HepG2 (cell line): ENCODE measurements around the gene RRAD. TPM values are rescaled to one million over a fixed set of nuclear protein-coding genes. Genes with fewer than 3 reads are reported as not detected.
A peak's percentile ranks its signal among the peaks of the same experiment; 100 is the strongest.

Source experiments
- ATAC-seq: fragments of 200-7000 bp; cut with Tn5 transposase; 3 replicates; pipeline ENCODE4 v1.9.1; 2020; ENCODE audit warnings: mild to moderate bottlenecking, moderate library complexity
- BruUV-seq: library from RNA; stranded (reverse); fragments of 400-500 nt; replicated peaks from 2 replicates; lab custom pipeline; 2021; lab: Mats Ljungman, UMichigan
- CTCF ChIA-PET: fragments of 300-600 bp; formaldehyde crosslinking; extraction: SDS; loops from one replicate; lab custom pipeline; 2021; ENCODE audit warnings: low total read pairs, inconsistent platforms, low intra/inter-chr PET ratio; lab: Yijun Ruan, JAX
- POLR2A ChIA-PET: fragments of 350-600 bp; sonication (Branson Sonifier 250); formaldehyde crosslinking; loops from one replicate; lab custom pipeline; 2020; ENCODE audit warnings: antibody characterized with exemption, inconsistent platforms; lab: Yijun Ruan, JAX
- DNase-seq: peaks from one replicate; pipeline ENCODE4 v3.0.0-alpha.2; 2015; ENCODE audit warnings: low spot score
- FAIRE-seq: peaks from 3 replicates; lab custom pipeline; 2011; peaks lifted over from hg19 to GRCh38; lab: Jason Lieb, UNC
- H2AFZ ChIP-seq: one replicate; pipeline ENCODE4 v1.6.1; 2011; ENCODE audit warnings: low read length, inconsistent platforms
- H3K27ac ChIP-seq: fragments of 300-600 bp; 3 replicates; pipeline ENCODE4 v1.8.0; 2011; ENCODE audit warnings: mixed run types, mild to moderate bottlenecking, mixed read lengths, low read length, inconsistent platforms; ENCODE audit not compliant: insufficient read depth; ENCODE audit errors: extremely low read length
- H3K27me3 ChIP-seq, 2 experiments: fragments of 200-600 bp in 1 of 2; 2 replicates in 1 of 2; 3 replicates in 1 of 2; pipeline versions ENCODE4 v1.6.0 to v1.8.0; 2011; ENCODE audit warnings: low read length in 2 of 2, mild to moderate bottlenecking in 2 of 2, moderate library complexity in 2 of 2, inconsistent platforms in 1 of 2; ENCODE audit not compliant: insufficient read depth in 2 of 2, control insufficient read depth in 1 of 2
- H3K36me3 ChIP-seq, 2 experiments: fragments of 200-600 bp in 1 of 2; replicated peaks in 1 of 2; 2 replicates in 1 of 2; 3 replicates in 1 of 2; pipeline versions ENCODE4 v1.5.1 to v1.8.0; 2011; ENCODE audit warnings: low read length in 2 of 2, inconsistent platforms in 1 of 2; ENCODE audit not compliant: insufficient read depth in 2 of 2, control insufficient read depth in 1 of 2
- H3K4me1 ChIP-seq: 2 replicates; pipeline ENCODE4 v1.5.1; 2012; ENCODE audit warnings: low read length, inconsistent platforms; ENCODE audit not compliant: insufficient read depth
- H3K4me2 ChIP-seq: 2 replicates; pipeline ENCODE4 v1.6.0; 2011; ENCODE audit warnings: low read depth, low read length, inconsistent platforms
- H3K4me3 ChIP-seq, 3 experiments: fragments of 200-600 bp in 1 of 3; sonication (generic), shearing (Covaris generic) in 1 of 3; replicated peaks in 1 of 3; 2 replicates each; pipeline ENCODE4 v1.5.1; 2011 to 2016; ENCODE audit warnings: low read length in 3 of 3, inconsistent platforms in 2 of 3, low read depth in 2 of 3, mild to moderate bottlenecking in 2 of 3, control low read depth in 1 of 3, mixed read lengths in 1 of 3; ENCODE audit not compliant: insufficient read depth in 1 of 3
- H3K79me2 ChIP-seq: one replicate; pipeline ENCODE4 v1.6.1; 2011; ENCODE audit warnings: low read length, inconsistent platforms; ENCODE audit not compliant: insufficient read depth
- H3K9ac ChIP-seq: 2 replicates; pipeline ENCODE4 v1.6.0; 2011; ENCODE audit warnings: mild to moderate bottlenecking, low read depth, low read length, inconsistent platforms; ENCODE audit not compliant: insufficient read depth
- H3K9me3 ChIP-seq: 2 replicates; pipeline ENCODE4 v1.5.1; 2012; ENCODE audit warnings: mild to moderate bottlenecking, low read length
- H4K20me1 ChIP-seq: 2 replicates; pipeline ENCODE4 v1.6.0; 2011; ENCODE audit warnings: inconsistent platforms, mild to moderate bottlenecking, low read length, moderate library complexity; ENCODE audit not compliant: insufficient read depth
- MATR3 ChIP-seq: sonication (generic); formaldehyde crosslinking; IDR thresholded peaks from 2 replicates; pipeline ENCODE4 v1.4.0; 2020; ENCODE audit warnings: missing genetic modification reagents
- RCOR2 ChIP-seq: IDR thresholded peaks from 2 replicates; pipeline ENCODE4 v1.6.1; 2016; ENCODE audit warnings: missing biosample characterization, missing genetic modification reagents
- SMC3 ChIP-seq: IDR thresholded peaks from 2 replicates; pipeline ENCODE4 v1.6.1; 2011; ENCODE audit warnings: low read length, improper control_type of control experiment
- SP4 ChIP-seq: sonication (generic); formaldehyde crosslinking; IDR thresholded peaks from 2 replicates; pipeline ENCODE4 v1.8.1; 2023; ENCODE audit warnings: mild to moderate bottlenecking, missing genetic modification reagents
- ZNF274 ChIP-seq: sonication (generic); formaldehyde crosslinking; IDR thresholded peaks from 2 replicates; pipeline ENCODE4 v1.5.1; 2020; ENCODE audit warnings: mild to moderate bottlenecking, missing genetic modification reagents
- ZNF501 ChIP-seq: sonication (generic); formaldehyde crosslinking; IDR thresholded peaks from 2 replicates; pipeline ENCODE4 v1.5.1; 2020; ENCODE audit warnings: mild to moderate bottlenecking, moderate library complexity, missing genetic modification reagents
- ZNF512B ChIP-seq: sonication (generic); formaldehyde crosslinking; IDR thresholded peaks from 2 replicates; pipeline ENCODE4 v1.5.1; 2020; ENCODE audit warnings: missing genetic modification reagents, mild to moderate bottlenecking, borderline replicate concordance
- ZNF768 ChIP-seq: sonication (generic); formaldehyde crosslinking; IDR thresholded peaks from 2 replicates; pipeline ENCODE4 v1.4.0; 2020; ENCODE audit warnings: missing genetic modification reagents
- ZNF772 ChIP-seq: sonication (generic); formaldehyde crosslinking; IDR thresholded peaks from 2 replicates; pipeline ENCODE4 v1.5.0; 2020; ENCODE audit warnings: mild to moderate bottlenecking, missing genetic modification reagents
- WGBS: methylation state at CpG from one replicate; pipeline ENCODE4 v1.1.6; 2017; ENCODE audit warnings: low lambda C conversion rate; 5-methylcytosine and 5-hydroxymethylcytosine counted together
- in situ Hi-C: cut with HindIII; loops from 2 replicates; pipeline ENCODE4 v1.10.0; 2017; ENCODE audit warnings: low pct_unique_long_range_greater_than_20kb; ENCODE audit not compliant: extremely low pct_ligation_motif_present
- intact Hi-C: fragments of 100-400 bp; cut with micrococcal nuclease; formaldehyde crosslinking; loops from one replicate; pipeline ENCODE4 v1.10.0; 2022; ENCODE audit not compliant: unreplicated experiment
- polyA plus RNA-seq, 8 experiments: library from polyadenylated mRNA; depleted of rRNA in 3 of 8; stranded (reverse) in 7 of 8; unstranded in 1 of 8; fragments of >200 nt; fragmentation: Illumina TruSeq in 4 of 8; extraction: Trizol in 4 of 8; gene quantifications; 2 replicates each; pipeline versions ENCODE4 v1.2.1 to v1.2.3, GENCODE V29; 2011 to 2016; ENCODE audit warnings: low read depth in 4 of 8, missing spikeins in 1 of 8, mixed read lengths in 1 of 8; ENCODE audit not compliant: insufficient read depth in 1 of 8
- total RNA-seq, 5 experiments: library from RNA; depleted of rRNA; stranded (reverse); fragments of >200 nt; fragmentation: Illumina TruSeq; extraction: Trizol; gene quantifications; 2 replicates each; pipeline ENCODE4 v1.2.3, GENCODE V29; 2016; ENCODE audit warnings: low read depth in 1 of 5
- TF ChIP-seq, protein P1 (sequence below): sonication (generic); formaldehyde crosslinking; IDR thresholded peaks from 2 replicates; pipeline ENCODE4 v1.8.0; 2022; ENCODE audit warnings: mild to moderate bottlenecking, missing genetic modification reagents
- TF ChIP-seq, protein P2 (sequence below): sonication (generic); formaldehyde crosslinking; conservative IDR thresholded peaks from 2 replicates; pipeline ENCODE4 v1.4.0; 2020; ENCODE audit warnings: missing genetic modification reagents

RRAD gene
- total and polyA plus RNA-seq, 2 of the 13 experiments (the other 11 are each of a cell fraction or from before 2014, with no cell fraction given), result 0.80 to 1.1 TPM

DNA sequence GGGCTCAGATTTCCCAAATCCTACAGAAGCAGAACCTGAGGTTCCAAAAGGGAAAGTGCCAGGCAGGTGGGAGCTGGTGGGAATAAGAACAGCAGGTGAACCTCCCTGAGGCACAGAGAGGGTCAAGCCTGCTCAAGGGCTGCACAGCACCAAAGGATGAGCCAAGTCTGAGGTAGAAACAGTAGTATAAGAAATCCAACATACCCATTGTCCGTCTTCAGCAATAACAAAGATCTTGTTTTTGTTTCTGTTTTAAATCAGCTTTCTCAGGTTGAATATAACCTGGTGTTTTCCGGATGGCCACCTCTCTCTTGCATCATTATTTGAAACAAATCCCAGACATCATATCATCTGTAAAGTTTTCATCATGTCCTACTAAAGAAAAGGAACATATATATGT, 25.1 kb upstream of the RRAD start:
- no peaks in the 10 kb centered on the region for H3K36me3 ChIP-seq
- POLR2A ChIA-PET, result no interaction called here
- H3K4me2 ChIP-seq, result no peak overlapping the region
- H2AFZ ChIP-seq, result no peak overlapping the region
- WGBS, result 71% methylated on average over 2 of the region's 2 CpGs
- DNase-seq, result no peak
- no peaks in the 10 kb centered on the region for H3K79me2 ChIP-seq
- no peak overlapping the region for H3K4me3 ChIP-seq
- H3K9ac ChIP-seq, result no peak overlapping the region
- in situ Hi-C loops (no loop called here), intact Hi-C loops (loop anchor here (10.0 kb wide), 1 partner anchor 64 kb away; no protein-coding TSS in a partner anchor)
- peaks cover 4 to 24% of the 10 kb centered on the region in 2 experiments; a peak in 4 of 5 replicates for H3K27me3 ChIP-seq
- no TSS peak for BruUV-seq
- CTCF ChIA-PET, result interaction anchor here (1.1 kb wide), 1 partner anchor 27 kb away, joined by 3 read pairs; no protein-coding TSS in a partner anchor
- FAIRE-seq, result no peak
- no peak for ATAC-seq
- 0 out of 2 replicates have a peak, but pooled peaks cover 5% of the 10 kb centered on the region for H3K9me3 ChIP-seq
- TF ChIP-seq ZNF768 (peak; percentile 92), MATR3 (CRISPR knock-in tag) (no peak)
- TF ChIP-seq, all 625 proteins: peak for 1
- no peak overlapping the region for H3K27ac ChIP-seq
- peaks cover 63% of the 10 kb centered on the region for H3K4me1 ChIP-seq
- H4K20me1 ChIP-seq, result no peaks in the 10 kb centered on the region

DNA sequence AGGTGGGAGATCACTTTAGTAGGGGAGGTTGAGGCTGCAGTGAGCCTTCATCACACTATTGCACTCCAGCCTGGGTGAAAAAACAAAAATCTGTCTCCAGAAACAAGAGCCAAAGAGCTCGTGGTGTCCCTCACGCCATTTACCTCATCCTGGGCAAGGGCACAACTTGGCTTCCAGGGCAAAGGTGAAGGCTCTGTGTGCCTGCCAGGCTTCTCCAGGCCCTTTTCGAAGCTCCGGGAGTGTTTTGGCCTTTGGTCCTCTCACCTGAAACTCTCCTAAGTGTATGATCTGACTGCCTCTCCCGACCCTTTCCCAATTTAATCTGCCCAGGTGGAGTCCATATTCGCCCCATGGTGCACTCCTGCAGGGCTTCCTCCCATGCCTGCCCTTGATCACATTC, 24.1 kb upstream of the RRAD start:
- no peak overlapping the region for H3K27ac ChIP-seq
- no peak overlapping the region for H3K9ac ChIP-seq
- DNase-seq (no peak), ATAC-seq (no peak), FAIRE-seq (no peak)
- 31% methylated on average over 6 of the region's 6 CpGs for WGBS
- 0 out of 2 replicates have a peak, but pooled peaks cover 5% of the 10 kb centered on the region for H3K9me3 ChIP-seq
- in situ Hi-C loops, result no loop called here
- intact Hi-C loops, result no loop called here
- H3K4me3 ChIP-seq, result no peak overlapping the region
- H3K79me2 ChIP-seq, result no peaks in the 10 kb centered on the region
- H3K4me2 ChIP-seq, result peak overlapping the region; percentile 75; the same call in 1 of the 2 replicates
- H3K27me3 ChIP-seq, result peaks cover 4 to 24% of the 10 kb centered on the region in 2 experiments; a peak in 4 of 5 replicates
- H3K4me1 ChIP-seq, result peaks cover 53% of the 10 kb centered on the region
- no peaks in the 10 kb centered on the region for H3K36me3 ChIP-seq
- H2AFZ ChIP-seq, result no peak overlapping the region
- CTCF ChIA-PET, result interaction anchor here (1.1 kb wide), 1 partner anchor 28 kb away, joined by 3 read pairs; no protein-coding TSS in a partner anchor
- H4K20me1 ChIP-seq, result no peaks in the 10 kb centered on the region
- POLR2A ChIA-PET, result no interaction called here
- no TSS peak for BruUV-seq
- TF ChIP-seq SMC3 (no peak), ZNF274 (CRISPR knock-in tag) (no peak), ZNF512B (CRISPR knock-in tag) (no peak), ZNF772 (no peak), ZNF501 (CRISPR knock-in tag) (0 out of 2 replicates have a peak, but pooled peaks have one; percentile 11), RCOR2 (CRISPR knock-in tag) (no peak), SP4 (0 out of 2 replicates have a peak, but pooled peaks have one; percentile 20)
- TF ChIP-seq, protein P1, sequence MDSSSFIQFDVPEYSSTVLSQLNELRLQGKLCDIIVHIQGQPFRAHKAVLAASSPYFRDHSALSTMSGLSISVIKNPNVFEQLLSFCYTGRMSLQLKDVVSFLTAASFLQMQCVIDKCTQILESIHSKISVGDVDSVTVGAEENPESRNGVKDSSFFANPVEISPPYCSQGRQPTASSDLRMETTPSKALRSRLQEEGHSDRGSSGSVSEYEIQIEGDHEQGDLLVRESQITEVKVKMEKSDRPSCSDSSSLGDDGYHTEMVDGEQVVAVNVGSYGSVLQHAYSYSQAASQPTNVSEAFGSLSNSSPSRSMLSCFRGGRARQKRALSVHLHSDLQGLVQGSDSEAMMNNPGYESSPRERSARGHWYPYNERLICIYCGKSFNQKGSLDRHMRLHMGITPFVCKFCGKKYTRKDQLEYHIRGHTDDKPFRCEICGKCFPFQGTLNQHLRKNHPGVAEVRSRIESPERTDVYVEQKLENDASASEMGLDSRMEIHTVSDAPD (CRISPR knock-in tag), result no peak
- TF ChIP-seq, protein P2, sequence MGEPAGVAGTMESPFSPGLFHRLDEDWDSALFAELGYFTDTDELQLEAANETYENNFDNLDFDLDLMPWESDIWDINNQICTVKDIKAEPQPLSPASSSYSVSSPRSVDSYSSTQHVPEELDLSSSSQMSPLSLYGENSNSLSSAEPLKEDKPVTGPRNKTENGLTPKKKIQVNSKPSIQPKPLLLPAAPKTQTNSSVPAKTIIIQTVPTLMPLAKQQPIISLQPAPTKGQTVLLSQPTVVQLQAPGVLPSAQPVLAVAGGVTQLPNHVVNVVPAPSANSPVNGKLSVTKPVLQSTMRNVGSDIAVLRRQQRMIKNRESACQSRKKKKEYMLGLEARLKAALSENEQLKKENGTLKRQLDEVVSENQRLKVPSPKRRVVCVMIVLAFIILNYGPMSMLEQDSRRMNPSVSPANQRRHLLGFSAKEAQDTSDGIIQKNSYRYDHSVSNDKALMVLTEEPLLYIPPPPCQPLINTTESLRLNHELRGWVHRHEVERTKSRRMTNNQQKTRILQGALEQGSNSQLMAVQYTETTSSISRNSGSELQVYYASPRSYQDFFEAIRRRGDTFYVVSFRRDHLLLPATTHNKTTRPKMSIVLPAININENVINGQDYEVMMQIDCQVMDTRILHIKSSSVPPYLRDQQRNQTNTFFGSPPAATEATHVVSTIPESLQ (CRISPR knock-in tag), result no peak
